WERI-Rb-1 (cell line): ENCODE data around the gene HDAC9.

Source experiments
- DNase-seq: peaks from one replicate; pipeline ENCODE4 v3.0.0-alpha.2; 2020
- H3K27ac ChIP-seq: fragments of 250-450 bp; sonication (Bioruptor Pico); 2 replicates; pipeline ENCODE4 v1.5.1; 2020; ENCODE audit warnings: mild to moderate bottlenecking, moderate library complexity
- H3K27me3 ChIP-seq: fragments of 250-450 bp; sonication (Bioruptor Pico); 2 replicates; pipeline ENCODE4 v1.5.1; 2021; ENCODE audit warnings: mild to moderate bottlenecking, low read depth, moderate library complexity; ENCODE audit not compliant: insufficient read depth, severe bottlenecking
- H3K36me3 ChIP-seq: fragments of 250-450 bp; sonication (Bioruptor Pico); 2 replicates; pipeline ENCODE4 v1.5.1; 2020; ENCODE audit warnings: mild to moderate bottlenecking, moderate library complexity
- H3K4me3 ChIP-seq: 2 replicates; pipeline ENCODE4 v1.5.1; 2011; ENCODE audit warnings: low read depth, mild to moderate bottlenecking, control low read depth, low read length
- H3K9me3 ChIP-seq: fragments of 250-450 bp; sonication (Bioruptor Pico); 2 replicates; pipeline ENCODE4 v1.5.1; 2021; ENCODE audit warnings: mild to moderate bottlenecking, moderate library complexity; ENCODE audit not compliant: severe bottlenecking
- TF ChIP-seq, protein P1 (sequence below): IDR thresholded peaks from 2 replicates; pipeline ENCODE4 v1.5.1; 2011; ENCODE audit warnings: low read depth, mild to moderate bottlenecking, control low read depth, inconsistent platforms, low read length

The HDAC9 gene

DNA sequence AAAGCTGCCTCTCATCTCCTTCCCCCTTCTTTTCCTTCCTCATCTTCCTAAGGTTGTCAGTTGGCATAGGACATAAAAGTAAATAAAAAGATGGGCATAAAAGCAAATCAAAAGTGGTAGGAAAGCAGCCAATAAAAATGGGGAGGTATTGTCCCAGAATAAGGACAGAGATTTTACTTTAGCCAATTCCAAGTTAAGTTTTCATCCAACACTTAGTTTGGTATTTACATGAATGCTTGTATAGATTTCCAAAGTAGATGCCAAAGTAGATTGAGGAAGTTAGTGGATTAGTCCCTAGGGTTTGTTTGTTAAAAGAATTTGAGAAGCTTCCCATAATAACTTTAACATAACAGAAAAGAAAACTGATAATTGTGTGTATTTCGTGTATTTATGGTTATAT, 33.7 kb downstream of the HDAC9 start:
- no peak for DNase-seq
- Histone ChIP-seq H3K27me3 (no peaks in the 10 kb centered on the region), H3K9me3 (no peaks in the 10 kb centered on the region), H3K4me3 (no peak overlapping the region), H3K27ac (no peak overlapping the region), H3K36me3 (no peaks in the 10 kb centered on the region)
- TF ChIP-seq, protein P1, sequence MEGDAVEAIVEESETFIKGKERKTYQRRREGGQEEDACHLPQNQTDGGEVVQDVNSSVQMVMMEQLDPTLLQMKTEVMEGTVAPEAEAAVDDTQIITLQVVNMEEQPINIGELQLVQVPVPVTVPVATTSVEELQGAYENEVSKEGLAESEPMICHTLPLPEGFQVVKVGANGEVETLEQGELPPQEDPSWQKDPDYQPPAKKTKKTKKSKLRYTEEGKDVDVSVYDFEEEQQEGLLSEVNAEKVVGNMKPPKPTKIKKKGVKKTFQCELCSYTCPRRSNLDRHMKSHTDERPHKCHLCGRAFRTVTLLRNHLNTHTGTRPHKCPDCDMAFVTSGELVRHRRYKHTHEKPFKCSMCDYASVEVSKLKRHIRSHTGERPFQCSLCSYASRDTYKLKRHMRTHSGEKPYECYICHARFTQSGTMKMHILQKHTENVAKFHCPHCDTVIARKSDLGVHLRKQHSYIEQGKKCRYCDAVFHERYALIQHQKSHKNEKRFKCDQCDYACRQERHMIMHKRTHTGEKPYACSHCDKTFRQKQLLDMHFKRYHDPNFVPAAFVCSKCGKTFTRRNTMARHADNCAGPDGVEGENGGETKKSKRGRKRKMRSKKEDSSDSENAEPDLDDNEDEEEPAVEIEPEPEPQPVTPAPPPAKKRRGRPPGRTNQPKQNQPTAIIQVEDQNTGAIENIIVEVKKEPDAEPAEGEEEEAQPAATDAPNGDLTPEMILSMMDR = no peak

DNA sequence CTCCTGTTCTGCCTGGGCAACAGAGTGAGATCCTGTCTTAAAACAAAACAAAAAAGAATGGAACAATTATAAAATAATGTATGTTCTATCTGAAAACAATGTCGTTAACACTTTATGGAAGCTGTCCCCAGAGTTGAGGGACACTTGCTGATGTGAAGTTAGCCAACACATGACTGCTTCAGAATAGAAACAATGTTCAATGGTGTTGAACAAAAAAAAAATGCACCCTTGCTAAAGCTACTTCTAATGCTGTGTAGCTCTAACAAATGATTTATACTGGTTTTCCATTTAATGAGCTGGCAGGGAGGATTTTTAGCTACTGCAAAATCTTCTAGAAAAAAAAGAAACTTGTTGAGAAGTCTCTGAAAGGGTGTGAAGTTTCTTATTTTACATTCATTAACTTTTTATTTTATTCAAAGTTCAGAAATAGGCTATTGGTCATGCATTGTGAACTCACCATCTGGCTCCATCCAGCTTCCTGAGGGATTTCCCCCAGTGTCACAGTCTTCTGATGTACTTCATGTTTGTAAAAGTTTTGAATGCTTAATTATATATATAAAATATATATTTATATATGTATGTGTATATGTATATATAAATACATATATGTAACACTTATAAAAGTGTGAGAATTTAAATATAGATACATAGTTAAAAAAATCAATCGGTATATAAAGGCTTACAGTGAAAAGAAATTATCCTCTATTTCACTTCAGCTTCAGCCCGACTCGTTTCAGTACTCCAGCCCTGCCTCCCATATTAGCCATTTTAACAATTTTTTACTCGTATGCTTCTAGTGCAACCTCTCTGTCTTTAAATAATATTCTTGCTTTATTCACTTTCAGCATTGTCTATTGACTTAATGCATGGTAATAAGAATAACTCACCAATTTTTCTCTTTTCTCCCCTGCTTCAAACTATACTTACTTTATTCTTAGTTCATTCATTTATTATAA, 35.0 kb downstream of the HDAC9 start:
- TF ChIP-seq, protein P1 = no peak
- H3K27me3 ChIP-seq = no peaks in the 10 kb centered on the region
- no peak overlapping the region for H3K4me3 ChIP-seq
- H3K9me3 ChIP-seq = no peaks in the 10 kb centered on the region
- no peak for DNase-seq
- H3K27ac ChIP-seq = no peak overlapping the region
- no peaks in the 10 kb centered on the region for H3K36me3 ChIP-seq

DNA sequence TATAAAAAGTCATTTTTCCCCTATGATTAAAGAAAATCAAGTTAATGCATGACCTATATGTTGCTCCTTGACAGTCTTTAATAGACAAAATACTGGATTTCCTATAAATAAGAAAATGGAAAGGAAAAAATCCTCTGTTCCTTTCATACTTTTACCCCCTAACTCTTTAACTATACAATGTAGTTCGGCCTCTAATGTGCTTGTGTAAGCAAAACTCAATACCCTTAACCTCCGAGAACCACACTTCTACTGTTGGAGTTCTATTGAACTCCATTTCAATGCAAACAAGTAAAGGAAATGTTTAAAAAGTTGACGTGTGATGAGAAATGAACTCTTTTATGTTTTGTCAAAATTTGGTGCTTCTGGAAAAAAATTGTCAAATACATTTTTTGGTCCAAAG, 36.0 kb downstream of the HDAC9 start:
- TF ChIP-seq, protein P1 = no peak
- H3K27ac ChIP-seq = no peak overlapping the region
- DNase-seq = no peak
- no peak overlapping the region for H3K4me3 ChIP-seq
- no peaks in the 10 kb centered on the region for H3K9me3 ChIP-seq
- no peaks in the 10 kb centered on the region for H3K27me3 ChIP-seq
- no peaks in the 10 kb centered on the region for H3K36me3 ChIP-seq

DNA sequence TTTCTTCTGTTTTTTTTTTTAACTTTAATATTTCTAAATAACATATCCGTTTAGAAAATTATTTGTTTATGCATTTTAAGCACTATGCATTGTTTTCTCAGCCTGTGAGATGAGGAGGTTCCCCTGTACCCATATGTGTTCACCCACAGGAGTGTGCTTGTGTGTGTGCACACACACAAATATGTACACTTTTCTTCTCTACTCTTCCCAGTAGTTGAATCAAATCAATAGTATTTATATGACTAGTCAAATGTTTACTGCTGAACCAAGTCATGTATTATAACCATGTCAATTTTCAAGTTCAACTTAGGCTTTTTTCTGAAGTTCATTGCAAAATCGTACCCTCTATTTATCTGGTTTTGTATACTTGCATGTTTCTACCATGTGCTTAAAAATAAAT, 37.3 kb downstream of the HDAC9 start:
- no peak overlapping the region for H3K27ac ChIP-seq

DNA sequence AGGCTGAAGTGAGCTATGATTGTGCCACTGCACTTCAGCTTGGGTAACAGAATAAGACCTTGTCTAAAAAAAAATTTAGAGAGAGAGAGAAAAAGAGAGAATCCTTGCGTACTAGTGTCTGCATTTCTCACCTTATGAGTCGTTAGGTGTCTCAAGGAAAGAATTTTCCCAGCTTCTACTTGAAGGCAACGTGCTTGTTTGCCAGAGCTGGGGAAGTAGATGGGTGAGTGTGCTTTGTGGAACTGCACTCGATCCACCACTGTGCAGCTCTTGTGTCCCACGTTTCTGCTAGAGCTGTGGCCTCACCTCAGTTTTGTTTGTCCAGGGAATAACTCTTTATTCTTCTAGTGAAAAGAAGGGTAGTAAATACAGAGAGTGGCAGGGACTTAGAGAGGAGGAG, 38.9 kb downstream of the HDAC9 start:
- H3K4me3 ChIP-seq = no peak overlapping the region
- H3K27me3 ChIP-seq = no peaks in the 10 kb centered on the region
- no peaks in the 10 kb centered on the region for H3K36me3 ChIP-seq

More for the DNA sequence above, 37.3 kb downstream of the HDAC9 start:
- Histone ChIP-seq H3K9me3 (no peaks in the 10 kb centered on the region), H3K36me3 (no peaks in the 10 kb centered on the region), H3K27me3 (no peaks in the 10 kb centered on the region), H3K4me3 (no peak overlapping the region)
- no peak for DNase-seq
- TF ChIP-seq, protein P1 = no peak

More for the DNA sequence above, 38.9 kb downstream of the HDAC9 start:
- TF ChIP-seq, protein P1 = no peak
- Histone ChIP-seq H3K9me3 (no peaks in the 10 kb centered on the region), H3K27ac (no peak overlapping the region)
- DNase-seq = no peak
